HG03045 (cell line): ENCODE measurements around the gene MXRA8.

Experiments used
- ATAC-seq: cut with Tn5 transposase; IDR thresholded peaks from one replicate; pipeline ENCODE4 v1.9.1; 2021; ENCODE audit warnings: mild to moderate bottlenecking, moderate library complexity; ENCODE audit not compliant: unreplicated experiment

MXRA8 gene

DNA sequence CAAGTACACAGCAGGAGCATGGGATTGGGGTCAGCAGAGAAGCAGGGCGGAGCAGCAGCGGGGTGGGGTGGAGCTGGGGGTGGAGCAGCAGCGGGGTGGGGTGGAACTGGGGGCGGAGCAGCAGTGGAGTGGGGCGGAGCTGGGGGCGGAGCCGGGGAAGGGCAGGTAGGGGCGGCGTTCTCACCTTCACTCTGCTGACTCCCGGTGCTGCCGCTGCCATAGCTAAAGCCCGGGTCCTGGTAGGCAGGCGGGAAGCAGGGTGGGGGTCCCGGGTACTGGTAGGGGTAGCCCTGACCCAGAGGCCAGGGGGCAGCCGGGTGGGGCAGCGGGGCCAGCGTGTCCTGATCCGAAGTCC is 20.6 kb downstream of the MXRA8 start:
- no peak for ATAC-seq

- ATAC-seq: no peak
These were observed 21.2 kb downstream of the MXRA8 start for GRCh38 chr1:1336931-1337792.

- ATAC-seq: no peak
These were observed 21.9 kb downstream of the MXRA8 start for GRCh38 chr1:1336446-1336845.

GRCh38 chr1:1335792-1336248 is 22.5 kb downstream of the MXRA8 start:
- ATAC-seq: no peak

- ATAC-seq: no peak
These were observed 23.1 kb downstream of the MXRA8 start for GRCh38 chr1:1335283-1335682.

DNA sequence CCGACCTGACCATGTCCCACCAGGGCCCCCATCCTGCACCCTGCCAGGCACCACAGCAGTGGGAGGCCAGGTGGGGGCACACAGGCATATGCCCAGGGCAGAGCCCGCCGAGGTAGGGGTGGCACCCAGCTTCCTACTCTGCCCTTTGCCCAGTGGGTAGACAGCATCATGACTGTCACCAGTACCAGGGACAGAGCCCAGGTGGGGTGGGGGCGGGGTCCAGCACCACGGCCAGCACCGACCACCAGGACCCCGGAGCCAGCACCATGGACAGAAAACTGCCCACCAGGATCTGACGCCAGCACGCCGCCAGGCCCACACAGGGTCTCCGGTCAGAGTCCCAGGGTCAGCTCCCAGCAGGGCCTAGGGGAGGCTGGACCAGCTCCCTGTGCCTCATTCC is 23.5 kb downstream of the MXRA8 start:
- no peak for ATAC-seq

DNA sequence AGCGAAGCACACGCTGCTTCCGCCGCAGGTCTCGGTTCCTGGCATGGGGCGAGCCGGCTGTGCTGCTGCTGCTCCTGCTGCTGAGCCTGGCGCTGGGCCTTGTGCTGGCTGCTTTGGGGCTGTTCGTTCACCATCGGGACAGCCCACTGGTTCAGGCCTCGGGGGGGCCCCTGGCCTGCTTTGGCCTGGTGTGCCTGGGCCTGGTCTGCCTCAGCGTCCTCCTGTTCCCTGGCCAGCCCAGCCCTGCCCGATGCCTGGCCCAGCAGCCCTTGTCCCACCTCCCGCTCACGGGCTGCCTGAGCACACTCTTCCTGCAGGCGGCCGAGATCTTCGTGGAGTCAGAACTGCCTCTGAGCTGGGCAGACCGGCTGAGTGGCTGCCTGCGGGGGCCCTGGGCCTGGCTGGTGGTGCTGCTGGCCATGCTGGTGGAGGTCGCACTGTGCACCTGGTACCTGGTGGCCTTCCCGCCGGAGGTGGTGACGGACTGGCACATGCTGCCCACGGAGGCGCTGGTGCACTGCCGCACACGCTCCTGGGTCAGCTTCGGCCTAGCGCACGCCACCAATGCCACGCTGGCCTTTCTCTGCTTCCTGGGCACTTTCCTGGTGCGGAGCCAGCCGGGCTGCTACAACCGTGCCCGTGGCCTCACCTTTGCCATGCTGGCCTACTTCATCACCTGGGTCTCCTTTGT is 24.7 kb downstream of the MXRA8 start:
- no peak for ATAC-seq

DNA sequence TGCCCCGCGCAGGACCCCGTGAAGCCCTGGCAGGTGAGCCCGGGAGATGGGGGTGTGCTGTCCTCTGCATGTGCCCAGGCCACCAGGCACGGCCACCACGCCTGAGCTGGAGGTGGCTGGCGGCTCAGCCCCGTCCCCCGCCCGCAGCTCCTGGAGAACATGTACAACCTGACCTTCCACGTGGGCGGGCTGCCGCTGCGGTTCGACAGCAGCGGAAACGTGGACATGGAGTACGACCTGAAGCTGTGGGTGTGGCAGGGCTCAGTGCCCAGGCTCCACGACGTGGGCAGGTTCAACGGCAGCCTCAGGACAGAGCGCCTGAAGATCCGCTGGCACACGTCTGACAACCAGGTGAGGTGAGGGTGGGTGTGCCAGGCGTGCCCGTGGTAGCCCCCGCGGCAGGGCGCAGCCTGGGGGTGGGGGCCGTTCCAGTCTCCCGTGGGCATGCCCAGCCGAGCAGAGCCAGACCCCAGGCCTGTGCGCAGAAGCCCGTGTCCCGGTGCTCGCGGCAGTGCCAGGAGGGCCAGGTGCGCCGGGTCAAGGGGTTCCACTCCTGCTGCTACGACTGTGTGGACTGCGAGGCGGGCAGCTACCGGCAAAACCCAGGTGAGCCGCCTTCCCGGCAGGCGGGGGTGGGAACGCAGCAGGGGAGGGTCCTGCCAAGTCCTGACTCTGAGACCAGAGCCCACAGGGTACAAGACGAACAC is 25.4 kb downstream of the MXRA8 start:
- no peak for ATAC-seq

- ATAC-seq: no peak
These were observed 26.2 kb downstream of the MXRA8 start for GRCh38 chr1:1332031-1332755.

GRCh38 chr1:1331068-1331965 is 27.0 kb downstream of the MXRA8 start, which contains the start of gene TAS1R3:
Gene TAS1R3 (plus strand): TSS chr1:1331280. CDS start chr1:1331346, 66 bp downstream.
- ATAC-seq: no peak

- ATAC-seq: no peak
These were observed 27.8 kb downstream of the MXRA8 start for GRCh38 chr1:1330366-1331067.

- ATAC-seq: no peak
These were observed 28.8 kb downstream of the MXRA8 start for GRCh38 chr1:1329304-1330210.

DNA sequence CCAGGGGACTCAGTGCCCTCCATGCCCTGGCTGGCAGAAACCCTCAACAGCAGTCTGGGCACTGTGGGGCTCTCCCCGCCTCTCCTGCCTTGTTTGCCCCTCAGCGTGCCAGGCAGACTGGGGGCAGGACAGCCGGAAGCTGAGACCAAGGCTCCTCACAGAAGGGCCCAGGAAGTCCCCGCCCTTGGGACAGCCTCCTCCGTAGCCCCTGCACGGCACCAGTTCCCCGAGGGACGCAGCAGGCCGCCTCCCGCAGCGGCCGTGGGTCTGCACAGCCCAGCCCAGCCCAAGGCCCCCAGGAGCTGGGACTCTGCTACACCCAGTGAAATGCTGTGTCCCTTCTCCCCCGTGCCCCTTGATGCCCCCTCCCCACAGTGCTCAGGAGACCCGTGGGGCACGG is 30.1 kb downstream of the MXRA8 start:
- ATAC-seq: no peak

DNA sequence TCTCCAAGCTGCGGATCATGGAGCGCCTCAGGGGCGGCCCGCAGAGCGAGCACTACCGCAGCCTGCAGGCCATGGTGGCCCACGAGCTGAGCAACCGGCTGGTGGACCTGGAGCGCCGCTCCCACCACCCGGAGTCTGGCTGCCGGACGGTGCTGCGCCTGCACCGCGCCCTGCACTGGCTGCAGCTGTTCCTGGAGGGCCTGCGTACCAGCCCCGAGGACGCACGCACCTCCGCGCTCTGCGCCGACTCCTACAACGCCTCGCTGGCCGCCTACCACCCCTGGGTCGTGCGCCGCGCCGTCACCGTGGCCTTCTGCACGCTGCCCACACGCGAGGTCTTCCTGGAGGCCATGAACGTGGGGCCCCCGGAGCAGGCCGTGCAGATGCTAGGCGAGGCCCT is 31.1 kb downstream of the MXRA8 start:
- no peak for ATAC-seq

DNA sequence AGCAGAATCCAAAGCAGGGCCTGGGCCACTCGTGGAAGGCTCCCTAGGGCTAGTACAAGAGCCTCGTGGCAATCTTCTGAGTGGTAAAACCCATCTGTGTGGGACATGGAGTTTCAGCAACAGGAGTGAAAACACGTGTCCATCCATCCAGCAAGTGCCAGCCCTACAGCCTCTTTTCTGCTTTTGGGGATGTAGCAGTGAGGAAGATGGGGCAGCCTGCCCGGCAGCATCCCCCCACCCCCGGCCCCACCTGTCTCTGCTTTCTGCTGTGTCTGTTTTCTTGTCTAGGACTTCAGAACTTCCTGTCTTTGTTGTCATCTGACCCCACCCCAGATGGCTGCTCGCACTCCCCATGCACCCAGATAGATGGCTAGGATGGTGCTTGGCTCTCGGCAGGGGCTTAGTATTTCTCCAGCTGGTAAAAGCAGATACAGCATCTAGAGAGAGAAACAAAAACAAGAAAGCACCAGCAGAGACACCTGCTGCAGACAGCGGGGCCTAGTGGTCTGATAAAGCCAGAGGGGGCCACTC is 32.2 kb downstream of the MXRA8 start:
- ATAC-seq: no peak

DNA sequence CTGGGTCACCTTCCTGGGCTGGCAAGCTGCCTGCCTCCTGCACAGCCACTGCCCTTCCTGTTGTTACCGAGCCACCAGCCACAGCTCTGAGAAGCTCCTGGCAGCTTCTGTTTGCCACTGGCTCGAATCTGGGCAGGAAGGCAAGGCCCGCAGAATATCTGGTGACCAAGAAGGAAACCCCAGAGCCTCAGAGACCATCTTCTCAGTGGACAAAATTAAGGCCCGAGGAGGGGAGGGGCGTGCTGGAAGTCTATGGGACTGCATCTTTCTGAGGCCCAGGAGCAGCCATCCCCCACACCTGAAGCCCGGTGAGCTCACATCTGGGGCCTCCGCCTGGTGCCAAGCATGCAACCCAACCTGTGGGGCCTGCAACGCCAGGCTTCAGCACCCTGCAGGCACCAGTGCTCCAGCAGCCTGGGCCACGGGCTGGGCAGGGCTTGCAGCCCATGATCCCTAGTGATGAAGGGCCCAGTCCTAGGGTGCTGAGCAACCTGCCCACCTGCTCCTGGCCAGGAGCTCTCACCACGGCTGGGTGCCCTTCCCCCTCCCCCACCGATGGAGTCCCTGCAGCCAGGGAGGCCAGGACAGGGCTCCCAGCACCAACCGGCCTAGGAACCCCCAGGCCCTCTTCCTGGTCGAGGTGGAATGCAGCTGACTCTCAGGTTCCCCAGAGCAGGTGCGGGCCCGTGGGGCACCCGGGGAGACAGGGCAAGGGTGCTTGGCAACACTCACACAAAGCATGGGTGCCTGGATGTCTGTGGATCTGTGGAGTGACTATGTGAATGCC is 32.9 kb downstream of the MXRA8 start:
- no peak for ATAC-seq
